SK-N-MC (cell line): ENCODE measurements around the gene GABRR2.
"Not testable (repeated sequence)": the region's sequence is repeated elsewhere in the genome, so short reads cannot be mapped to it uniquely, and the experiment has no call there.

Experiments
- EZH2 ChIP-seq: fragments of 200-600 bp; sonication (generic); IDR thresholded peaks from one replicate; pipeline ENCODE4 v1.6.1; 2017; ENCODE audit warnings: antibody characterized with exemption
- POLR2AphosphoS5 ChIP-seq: IDR thresholded peaks from 2 replicates; pipeline ENCODE4 v1.6.1; 2012; ENCODE audit warnings: mild to moderate bottlenecking, low read depth, low read length, borderline replicate concordance

- not testable (repeated sequence) for TF ChIP-seq POLR2AphosphoS5, EZH2
Observed at GRCh38 chr6:89295116-89295515, 20.0 kb downstream of the GABRR2 start.
